Stimulated activated naive B cell treated with anti-CD40 and anti-IgM and Interleukin-4, amounts not matched to agents 10 μg/mL and 1 μg/mL and 100 μg/mL, for 72 hours (primary cell): ENCODE data around the gene POFUT2.

ENCODE experiments used
- ATAC-seq, 2 donors: fragments of 150-1000 bp; cut with Tn5 transposase; replicated peaks; 2 replicates each; pipeline ENCODE4 v1.10.0; 2021; ENCODE audit warnings: moderate library complexity in 1 of 2
- DNase-seq: peaks from one replicate; pipeline ENCODE4 v3.0.0; 2021
- H3K27ac Mint-ChIP-seq: one replicate; pipeline ENCODE4 v1.8.0; 2022; ENCODE audit warnings: mild to moderate bottlenecking, mixed read lengths
- H3K27me3 Mint-ChIP-seq, 2 donors: one replicate each; pipeline ENCODE4 v1.8.0; 2022; ENCODE audit warnings: mixed read lengths in 2 of 2
- H3K36me3 Mint-ChIP-seq, 2 donors: one replicate each; pipeline ENCODE4 v1.8.0; 2022; ENCODE audit warnings: mixed read lengths in 2 of 2, mild to moderate bottlenecking in 1 of 2
- H3K4me1 Mint-ChIP-seq, 2 donors: one replicate each; pipeline ENCODE4 v1.8.0; 2022; ENCODE audit warnings: mixed read lengths in 2 of 2, mild to moderate bottlenecking in 1 of 2
- H3K4me3 Mint-ChIP-seq, 2 donors: one replicate each; pipeline ENCODE4 v1.8.0; 2022; ENCODE audit warnings: mild to moderate bottlenecking in 2 of 2, mixed read lengths in 2 of 2, moderate library complexity in 1 of 2
- H3K9me3 Mint-ChIP-seq, 2 donors: one replicate each; pipeline ENCODE4 v1.8.0; 2022; ENCODE audit warnings: mixed read lengths in 2 of 2, mild to moderate bottlenecking in 1 of 2

Gene POFUT2

DNA sequence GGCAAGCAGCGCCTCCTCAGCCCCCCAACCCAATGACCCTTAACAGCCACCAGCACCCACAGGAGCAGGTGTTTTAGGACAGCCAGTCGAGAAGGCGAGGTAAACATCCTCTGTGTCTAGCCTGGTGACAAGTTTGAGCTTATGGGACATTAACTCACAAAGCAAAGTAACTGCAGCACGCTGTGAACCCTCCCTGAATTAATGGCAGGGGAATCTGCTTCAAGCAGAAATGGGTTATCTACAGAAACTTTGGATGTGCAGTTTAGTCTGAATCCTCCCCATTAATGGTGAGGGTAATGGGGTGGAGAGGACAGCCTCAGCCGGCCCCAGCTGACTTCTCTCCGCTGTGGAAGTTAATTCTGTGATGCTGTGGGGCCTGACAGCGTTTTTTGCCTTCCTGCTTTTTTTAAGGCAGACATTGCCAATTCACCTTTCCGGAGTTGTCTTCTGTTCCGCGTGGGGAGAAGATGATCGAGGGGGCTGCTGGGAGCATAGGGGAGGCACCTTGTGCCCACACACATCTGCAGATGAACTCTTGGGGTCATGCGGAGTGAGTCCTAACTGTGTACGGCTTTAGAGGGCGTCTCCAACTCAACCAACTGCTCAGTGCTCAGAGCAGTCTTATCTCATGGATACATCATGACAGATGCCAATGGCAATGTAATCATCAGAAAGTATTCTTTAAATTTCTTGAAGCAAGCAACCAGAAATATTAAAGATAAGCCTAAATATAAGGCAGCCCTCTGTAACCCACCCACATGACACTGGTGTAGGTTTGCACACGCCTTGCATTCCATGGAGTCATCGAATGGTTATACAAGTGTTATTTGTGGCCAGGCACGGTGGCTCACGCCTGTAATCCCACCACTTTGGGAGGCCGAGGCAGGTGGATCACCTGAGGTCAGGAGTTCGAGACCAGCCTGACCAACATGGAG, 41.0 kb downstream of the POFUT2 start:
- Mint-ChIP-seq H3K36me3 (peaks cover 1 to 5% of the 10 kb centered on the region in 2 donors), H3K27me3 (peaks cover 31 to 48% of the 10 kb centered on the region in 2 donors), H3K27ac (no peak overlapping the region), H3K9me3 (peaks cover 11 to 14% of the 10 kb centered on the region in 2 donors), H3K4me1 (no peaks in the 10 kb centered on the region), H3K4me3 (no peak overlapping the region)
- no peak for ATAC-seq
- DNase-seq = no peak

DNA sequence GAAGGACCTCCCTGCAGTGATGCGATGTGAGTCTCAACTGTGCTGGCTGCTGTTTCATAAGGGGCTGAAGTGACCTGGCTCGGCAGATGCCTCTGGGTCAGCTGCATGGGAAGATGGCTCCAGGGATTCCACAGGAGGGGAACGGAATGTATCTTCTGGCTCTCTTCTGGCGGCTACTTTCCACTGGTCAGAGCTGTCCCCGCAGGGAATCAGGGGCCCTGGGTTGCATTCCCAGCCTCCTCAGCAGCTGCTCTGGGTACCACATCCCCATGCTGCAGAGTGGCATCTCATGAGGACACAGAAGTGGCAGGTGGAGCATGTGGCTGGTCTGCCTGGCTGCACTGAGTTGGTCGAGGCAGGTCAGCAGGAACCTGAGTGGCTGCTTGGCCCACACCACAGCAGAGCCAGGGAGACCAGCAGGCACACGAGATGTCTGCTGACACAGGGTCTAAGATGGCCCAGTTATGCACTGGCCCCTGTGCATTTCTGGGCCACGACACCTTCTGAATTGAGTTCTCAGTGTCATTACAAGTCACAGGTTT, 42.8 kb downstream of the POFUT2 start:
- DNase-seq (no peak), ATAC-seq (no peak)
- H3K27me3 Mint-ChIP-seq = peaks cover 41 to 50% of the 10 kb centered on the region in 2 donors
- H3K9me3 Mint-ChIP-seq = peaks cover 14 to 17% of the 10 kb centered on the region in 2 donors
- H3K36me3 Mint-ChIP-seq = peaks cover 1 to 5% of the 10 kb centered on the region in 2 donors
- no peaks in the 10 kb centered on the region for H3K4me1 Mint-ChIP-seq
- no peak overlapping the region for H3K4me3 Mint-ChIP-seq
- H3K27ac Mint-ChIP-seq = no peak overlapping the region

DNA sequence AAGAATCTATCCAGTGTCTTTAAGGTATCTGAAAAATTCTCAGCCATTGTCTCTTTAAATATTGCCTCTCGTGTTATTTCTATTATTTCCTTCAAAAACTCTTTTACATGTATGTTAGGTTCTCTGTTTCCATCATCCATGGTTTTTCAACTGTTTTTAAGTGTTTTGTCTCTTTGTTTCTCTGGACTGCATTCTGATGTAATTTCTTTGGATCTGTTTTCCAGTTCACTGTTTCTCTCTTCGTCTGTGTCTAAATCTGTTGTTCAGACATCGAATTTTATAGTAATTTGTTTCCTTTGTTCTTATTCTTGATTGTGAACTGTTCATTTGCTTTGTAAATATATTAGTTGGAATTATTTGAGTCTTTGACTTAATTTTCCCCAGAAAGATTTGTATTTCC, 44.1 kb downstream of the POFUT2 start:
- peaks cover 14 to 17% of the 10 kb centered on the region in 2 donors for H3K9me3 Mint-ChIP-seq
- ATAC-seq (no peak), DNase-seq (no peak)
- H3K27ac Mint-ChIP-seq = no peak overlapping the region
- no peak overlapping the region for H3K4me3 Mint-ChIP-seq
- peaks cover 1 to 5% of the 10 kb centered on the region in 2 donors for H3K36me3 Mint-ChIP-seq
- no peaks in the 10 kb centered on the region for H3K4me1 Mint-ChIP-seq
- H3K27me3 Mint-ChIP-seq = peaks cover 42 to 55% of the 10 kb centered on the region in 2 donors

DNA sequence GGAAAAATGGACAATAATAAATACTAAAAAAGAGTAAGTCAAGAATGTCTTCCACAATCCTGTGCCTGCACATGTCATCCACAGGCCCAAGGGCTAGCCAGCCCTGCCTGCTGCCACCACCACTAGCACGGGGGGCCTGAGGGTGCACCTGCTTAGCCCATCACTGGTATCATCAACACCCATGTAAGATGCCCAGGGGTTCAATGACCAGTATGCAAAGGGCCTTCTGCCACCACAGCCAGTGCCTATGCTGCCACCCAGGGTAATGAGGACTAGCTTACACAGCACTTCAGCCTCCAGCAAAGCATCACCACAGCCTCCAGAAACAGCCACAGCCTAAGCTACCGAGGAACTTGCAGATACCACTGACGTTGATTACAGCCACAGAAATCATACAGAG, 46.3 kb downstream of the POFUT2 start:
- Mint-ChIP-seq H3K27ac (no peak overlapping the region), H3K27me3 (peaks cover 50 to 68% of the 10 kb centered on the region in 2 donors), H3K9me3 (peaks cover 14 to 17% of the 10 kb centered on the region in 2 donors), H3K36me3 (peaks cover 1 to 5% of the 10 kb centered on the region in 2 donors), H3K4me1 (peaks cover 0 to 2% of the 10 kb centered on the region in 2 donors), H3K4me3 (no peak overlapping the region)
- DNase-seq = no peak
- no peak for ATAC-seq

DNA sequence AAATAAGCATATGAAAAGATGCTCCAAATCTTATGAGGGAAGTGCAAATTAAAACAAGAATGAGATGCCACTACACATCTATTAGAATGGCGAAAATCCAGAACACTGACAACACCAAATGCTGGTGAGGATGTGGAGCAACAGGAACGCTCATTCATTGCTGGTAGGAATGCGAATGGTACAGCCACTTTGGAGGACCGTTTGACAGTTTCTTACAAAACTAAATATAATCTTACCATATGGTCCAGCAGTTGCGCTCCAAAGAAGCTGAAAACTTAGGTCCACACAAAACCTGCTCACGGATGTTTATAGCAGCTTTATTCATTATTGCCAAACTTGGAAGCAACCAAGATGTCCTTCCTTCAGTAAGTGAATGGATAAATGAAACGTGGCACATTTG, 50.3 kb downstream of the POFUT2 start:
- Mint-ChIP-seq H3K27me3 (peaks cover 39 to 55% of the 10 kb centered on the region in 2 donors), H3K36me3 (no peaks in the 10 kb centered on the region), H3K27ac (no peak overlapping the region), H3K9me3 (peaks cover 0 to 6% of the 10 kb centered on the region in 2 donors), H3K4me1 (peaks cover 0 to 2% of the 10 kb centered on the region in 2 donors), H3K4me3 (no peak overlapping the region)
- DNase-seq (no peak), ATAC-seq (no peak)

DNA sequence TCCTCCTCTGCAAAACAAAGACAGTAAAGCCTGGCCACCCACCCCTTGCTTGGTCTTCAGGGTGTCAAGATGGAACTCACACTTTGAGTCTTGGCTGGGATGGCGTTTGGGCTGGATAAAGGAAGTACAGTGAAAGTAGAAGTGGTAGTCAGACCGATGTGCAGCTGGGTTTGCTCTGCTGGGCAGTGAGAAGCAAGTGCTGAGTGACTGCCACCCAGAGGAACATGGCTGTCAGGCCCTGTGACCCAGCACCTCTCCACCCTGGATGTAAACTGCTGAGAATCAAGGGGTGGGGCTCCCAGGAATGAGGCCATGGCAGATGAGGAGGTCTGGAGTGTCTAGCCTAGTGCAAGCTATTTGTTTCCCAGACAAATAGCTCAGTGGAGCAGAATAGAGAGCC, 51.2 kb downstream of the POFUT2 start:
- H3K4me3 Mint-ChIP-seq = no peak overlapping the region
- DNase-seq = no peak
- peaks cover 0 to 6% of the 10 kb centered on the region in 2 donors for H3K9me3 Mint-ChIP-seq
- H3K27me3 Mint-ChIP-seq = peaks cover 34 to 47% of the 10 kb centered on the region in 2 donors
- H3K27ac Mint-ChIP-seq = no peak overlapping the region
- H3K36me3 Mint-ChIP-seq = no peaks in the 10 kb centered on the region
- peaks cover 0 to 2% of the 10 kb centered on the region in 2 donors for H3K4me1 Mint-ChIP-seq
- peak; percentile 41 to 52 for ATAC-seq

DNA sequence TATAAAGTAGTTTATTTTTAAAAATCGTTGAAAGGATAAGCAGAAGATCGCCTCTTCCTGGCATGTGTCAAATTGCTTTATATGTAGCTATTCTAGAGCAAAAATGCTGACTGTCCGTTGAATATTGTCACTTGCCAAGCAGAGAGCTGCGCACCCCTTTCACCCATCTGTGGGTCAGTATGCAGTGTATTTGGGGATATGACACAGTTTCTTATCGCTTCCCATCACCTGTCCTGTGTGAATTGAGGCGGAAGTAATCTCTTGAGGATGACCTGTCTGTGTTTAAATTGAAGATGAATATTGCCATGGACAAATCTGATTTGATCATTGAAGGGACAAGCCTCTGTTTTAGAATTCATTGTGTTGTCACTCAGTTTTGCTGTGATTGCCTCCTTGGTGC, 52.2 kb downstream of the POFUT2 start:
- Mint-ChIP-seq H3K27ac (no peak overlapping the region), H3K4me3 (no peak overlapping the region), H3K9me3 (peaks cover 0 to under 1% of the 10 kb centered on the region in 2 donors), H3K4me1 (peaks cover 0 to 2% of the 10 kb centered on the region in 2 donors), H3K27me3 (peaks cover 29 to 40% of the 10 kb centered on the region in 2 donors), H3K36me3 (no peaks in the 10 kb centered on the region)
- ATAC-seq = no peak
- no peak for DNase-seq

DNA sequence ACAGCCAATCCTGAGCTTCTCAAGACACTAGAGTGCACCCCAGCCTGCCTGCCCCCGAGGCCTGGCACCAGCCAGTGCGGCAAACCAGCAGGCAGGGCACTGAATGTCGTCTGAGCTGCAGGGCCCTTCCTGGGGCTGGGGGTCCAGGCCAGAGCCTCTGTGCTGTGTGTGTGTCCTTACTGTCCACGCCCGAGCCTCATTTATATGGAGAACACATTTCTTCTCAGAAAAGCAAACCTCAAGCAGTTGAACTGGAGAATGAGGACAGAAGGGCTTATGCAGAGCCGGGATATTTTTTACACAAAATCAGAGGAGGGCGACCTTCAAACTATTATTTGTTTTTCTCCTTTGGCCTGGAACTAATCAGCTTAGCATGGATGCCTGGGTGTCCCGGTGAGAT, 52.7 kb downstream of the POFUT2 start:
- no peak for ATAC-seq
- DNase-seq = no peak
- Mint-ChIP-seq H3K9me3 (no peaks in the 10 kb centered on the region), H3K27ac (no peak overlapping the region), H3K27me3 (peaks cover 24 to 35% of the 10 kb centered on the region in 2 donors), H3K36me3 (no peaks in the 10 kb centered on the region), H3K4me3 (no peak overlapping the region), H3K4me1 (peaks cover 0 to 2% of the 10 kb centered on the region in 2 donors)

DNA sequence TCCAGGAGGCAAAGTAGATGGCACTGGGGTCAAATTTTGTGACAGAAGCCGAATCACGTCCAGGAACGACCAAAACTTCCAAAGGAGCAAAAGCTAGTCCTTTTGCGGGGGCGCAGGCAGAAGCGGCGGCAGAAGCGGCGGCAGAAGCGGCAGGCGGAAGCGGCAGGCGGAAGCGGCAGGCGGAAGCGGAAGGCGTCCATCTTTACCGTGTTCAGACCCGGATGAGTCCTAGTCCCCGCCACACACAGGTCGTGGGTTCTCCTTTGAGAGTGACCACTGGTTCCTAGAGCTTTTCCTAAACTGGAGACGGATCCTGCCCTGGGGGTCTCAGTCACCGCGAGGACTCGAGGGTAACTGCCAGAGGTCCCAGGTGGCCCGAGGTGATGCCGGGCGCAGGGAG, 53.6 kb downstream of the POFUT2 start:
- no peak for DNase-seq
- no peak for ATAC-seq
- H3K4me3 Mint-ChIP-seq = peak overlapping the region in 1 of 2 donors; percentile 66
- peaks cover 24 to 29% of the 10 kb centered on the region in 2 donors for H3K27me3 Mint-ChIP-seq
- peaks cover 0 to 2% of the 10 kb centered on the region in 2 donors for H3K4me1 Mint-ChIP-seq
- H3K36me3 Mint-ChIP-seq = no peaks in the 10 kb centered on the region
- H3K27ac Mint-ChIP-seq = no peak overlapping the region
- H3K9me3 Mint-ChIP-seq = no peaks in the 10 kb centered on the region

DNA sequence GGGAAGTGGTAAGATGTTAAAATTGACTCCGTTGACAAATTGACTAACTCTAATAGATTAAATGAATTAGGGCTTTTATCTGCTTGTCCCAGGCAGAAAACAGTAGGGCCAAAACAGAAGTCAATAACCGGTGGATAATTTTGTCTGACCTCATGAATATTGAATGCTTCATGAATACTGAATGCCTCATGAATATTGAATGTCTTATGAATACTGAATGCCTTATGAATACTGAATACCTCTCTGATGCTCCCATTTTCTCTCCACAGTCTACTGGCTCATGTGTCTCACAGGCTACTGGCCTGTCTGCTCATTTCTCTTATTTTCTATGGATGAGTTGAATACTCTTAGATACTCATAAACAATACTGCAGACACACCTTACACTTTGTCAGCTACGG, 56.0 kb downstream of the POFUT2 start:
- ATAC-seq (no peak), DNase-seq (no peak)
- Mint-ChIP-seq H3K4me1 (peaks cover 11 to 19% of the 10 kb centered on the region in 2 donors), H3K27me3 (peaks cover 12% of the 10 kb centered on the region in 2 donors), H3K9me3 (no peaks in the 10 kb centered on the region), H3K4me3 (no peak overlapping the region), H3K36me3 (peaks cover 2 to 3% of the 10 kb centered on the region in 2 donors), H3K27ac (no peak overlapping the region)

DNA sequence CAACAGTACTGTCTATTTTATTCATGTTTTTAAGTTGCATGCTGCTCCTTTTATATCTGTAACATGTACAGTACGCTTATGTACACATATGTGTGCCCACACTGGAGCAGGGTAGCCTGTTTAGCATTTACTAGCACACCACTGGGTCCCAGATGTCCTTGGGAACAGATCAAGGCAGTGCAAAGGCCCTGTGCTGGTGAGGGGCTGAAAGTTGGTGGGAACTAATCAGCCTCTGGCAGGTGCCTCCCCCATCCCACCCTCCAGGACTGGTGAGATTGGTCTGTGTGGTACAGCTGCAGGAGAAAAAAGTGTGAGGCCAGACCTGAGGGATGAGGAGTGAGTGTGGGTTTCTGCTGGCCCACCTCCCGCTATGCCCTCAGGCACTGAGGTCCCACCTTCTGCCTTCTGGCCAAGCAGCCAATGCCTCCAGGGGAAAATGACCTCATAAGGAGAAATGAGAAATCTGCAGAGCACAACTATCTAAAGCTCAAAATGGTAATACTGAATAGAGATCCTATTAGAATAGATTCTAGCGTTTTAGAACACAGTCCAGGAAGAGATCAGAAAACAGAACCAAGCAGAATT, 58.9 kb downstream of the POFUT2 start:
- no peak for ATAC-seq
- no peak overlapping the region for H3K27ac Mint-ChIP-seq
- H3K36me3 Mint-ChIP-seq = peaks cover 13 to 16% of the 10 kb centered on the region in 2 donors
- H3K27me3 Mint-ChIP-seq = no peaks in the 10 kb centered on the region
- no peaks in the 10 kb centered on the region for H3K9me3 Mint-ChIP-seq
- no peak overlapping the region for H3K4me3 Mint-ChIP-seq
- DNase-seq = no peak
- peaks cover 17 to 23% of the 10 kb centered on the region in 2 donors for H3K4me1 Mint-ChIP-seq

DNA sequence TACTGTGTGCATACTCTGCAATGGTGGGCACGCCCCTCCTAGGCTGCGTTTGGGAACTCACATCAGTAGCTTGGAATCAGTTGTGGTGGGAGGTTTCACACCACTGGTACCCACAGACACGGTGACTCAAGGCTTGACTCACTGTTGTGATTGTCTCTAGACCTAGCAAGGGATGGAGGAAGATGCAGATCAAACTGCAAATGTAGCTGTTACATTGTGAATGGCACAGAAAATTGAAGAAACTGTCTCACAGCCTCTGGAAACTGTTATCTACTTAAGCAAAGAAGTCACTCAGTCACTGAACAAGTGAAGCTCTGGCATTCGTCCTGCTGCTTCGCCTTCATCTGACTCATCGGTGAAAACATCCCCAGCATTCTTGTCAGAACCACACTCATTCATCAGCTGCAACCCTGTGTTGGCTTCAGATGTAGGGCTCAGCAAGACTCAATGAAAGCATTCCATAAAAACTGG, 59.5 kb downstream of the POFUT2 start:
- Mint-ChIP-seq H3K4me3 (no peak overlapping the region), H3K9me3 (no peaks in the 10 kb centered on the region), H3K27ac (no peak overlapping the region), H3K4me1 (peaks cover 17 to 23% of the 10 kb centered on the region in 2 donors), H3K27me3 (no peaks in the 10 kb centered on the region), H3K36me3 (peaks cover 13 to 21% of the 10 kb centered on the region in 2 donors)
- no peak for DNase-seq
- peak; percentile 61 to 63 for ATAC-seq

DNA sequence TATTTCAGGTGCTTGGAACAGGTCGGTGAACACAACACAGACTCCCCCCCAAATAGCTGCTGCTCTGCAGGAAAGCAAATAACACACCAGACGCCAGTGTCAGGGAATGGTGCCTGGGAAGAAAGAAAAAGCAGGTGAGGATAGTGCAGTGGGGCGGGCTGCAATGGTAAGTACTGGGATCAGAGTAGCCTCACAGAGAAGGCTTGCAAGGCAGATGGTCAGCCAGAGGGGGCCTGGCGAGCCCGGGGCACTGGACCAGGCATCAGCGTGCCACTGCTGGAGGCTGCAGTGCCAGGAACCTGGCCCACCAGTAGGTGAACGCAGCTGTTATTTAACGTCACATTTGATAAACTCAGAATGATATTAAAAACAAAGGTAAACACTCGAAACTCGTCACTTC, 60.0 kb downstream of the POFUT2 start:
- Mint-ChIP-seq H3K4me3 (no peak overlapping the region), H3K4me1 (peaks cover 17 to 23% of the 10 kb centered on the region in 2 donors), H3K27ac (peak overlapping the region; percentile 31), H3K27me3 (no peaks in the 10 kb centered on the region), H3K36me3 (peaks cover 13 to 22% of the 10 kb centered on the region in 2 donors), H3K9me3 (no peaks in the 10 kb centered on the region)
- DNase-seq = no peak
- no peak for ATAC-seq

DNA sequence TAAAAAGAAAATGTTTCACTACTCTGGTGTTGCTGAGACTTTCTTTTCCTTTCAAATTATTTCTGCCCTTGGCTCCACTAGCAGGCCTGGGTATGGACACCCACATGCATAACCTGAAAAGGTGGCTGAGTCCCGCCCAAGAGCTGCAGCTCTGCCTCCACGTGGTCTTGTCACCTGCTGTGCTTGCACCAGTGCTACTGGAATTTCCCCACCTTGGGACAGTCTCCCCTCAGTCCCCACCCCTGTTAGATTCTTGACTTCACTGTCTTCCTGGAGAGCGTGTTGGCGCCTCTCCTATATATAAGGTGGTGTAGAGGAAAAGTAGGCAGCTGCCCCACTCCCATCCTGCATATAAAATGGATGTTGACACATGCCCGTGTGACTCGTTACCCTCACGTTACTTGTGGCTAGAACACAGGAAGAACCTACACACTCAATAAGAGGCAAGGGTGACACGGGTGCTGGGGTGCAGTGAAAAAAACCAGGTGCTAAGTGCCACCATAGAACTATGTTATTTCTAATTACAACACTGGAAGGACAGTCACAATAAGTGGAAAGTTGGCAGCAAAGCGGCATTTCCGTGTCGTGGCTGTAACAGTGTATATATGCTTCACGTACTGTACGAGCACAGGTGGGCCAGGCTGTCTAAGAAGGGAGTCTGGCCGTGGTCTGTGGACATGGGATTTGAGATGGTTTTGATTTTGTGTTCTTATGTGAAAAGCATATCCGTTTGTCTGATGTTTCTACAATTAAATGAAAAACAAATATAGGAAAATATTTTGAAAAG, 61.0 kb downstream of the POFUT2 start:
- Mint-ChIP-seq H3K4me3 (no peak overlapping the region), H3K27me3 (no peaks in the 10 kb centered on the region), H3K4me1 (peaks cover 17 to 23% of the 10 kb centered on the region in 2 donors), H3K27ac (peak overlapping the region; percentile 51), H3K9me3 (no peaks in the 10 kb centered on the region), H3K36me3 (peaks cover 13 to 26% of the 10 kb centered on the region in 2 donors)
- DNase-seq (no peak), ATAC-seq (peak; percentile 35 to 44)
